GM11168 (cell line): ENCODE data around the gene DENND2A.
"Not testable (repeated sequence)": the region's sequence is repeated elsewhere in the genome, so short reads cannot be mapped to it uniquely, and the experiment has no call there.

Experiments
- in situ Hi-C: fragments of 300-500 bp; cut with MboI; formaldehyde crosslinking; loops from one replicate; pipeline ENCODE4 v1.12.0; 2022; ENCODE audit warnings: low sequenced_read_pairs; ENCODE audit not compliant: unreplicated experiment

The DENND2A gene

DNA sequence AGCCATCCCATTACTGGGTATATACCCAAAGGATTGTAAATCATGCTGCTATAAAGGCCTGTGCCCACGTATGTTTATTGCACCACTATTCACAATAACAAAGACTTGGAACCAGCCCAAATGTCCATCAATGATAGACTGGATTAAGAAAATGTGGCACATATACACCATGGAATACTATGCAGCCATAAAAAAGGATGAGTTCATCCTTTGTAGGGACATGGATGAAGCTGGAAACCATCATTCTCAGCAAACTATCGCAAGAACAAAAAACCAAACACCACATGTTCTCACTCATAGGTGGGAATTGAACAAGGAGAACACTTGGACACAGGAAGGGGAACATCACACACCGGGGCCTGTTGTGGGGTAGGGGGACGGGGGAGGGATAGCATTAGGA lies 111.2 kb downstream of the DENND2A start:
- in situ Hi-C loops, result not testable (repeated sequence)

DNA sequence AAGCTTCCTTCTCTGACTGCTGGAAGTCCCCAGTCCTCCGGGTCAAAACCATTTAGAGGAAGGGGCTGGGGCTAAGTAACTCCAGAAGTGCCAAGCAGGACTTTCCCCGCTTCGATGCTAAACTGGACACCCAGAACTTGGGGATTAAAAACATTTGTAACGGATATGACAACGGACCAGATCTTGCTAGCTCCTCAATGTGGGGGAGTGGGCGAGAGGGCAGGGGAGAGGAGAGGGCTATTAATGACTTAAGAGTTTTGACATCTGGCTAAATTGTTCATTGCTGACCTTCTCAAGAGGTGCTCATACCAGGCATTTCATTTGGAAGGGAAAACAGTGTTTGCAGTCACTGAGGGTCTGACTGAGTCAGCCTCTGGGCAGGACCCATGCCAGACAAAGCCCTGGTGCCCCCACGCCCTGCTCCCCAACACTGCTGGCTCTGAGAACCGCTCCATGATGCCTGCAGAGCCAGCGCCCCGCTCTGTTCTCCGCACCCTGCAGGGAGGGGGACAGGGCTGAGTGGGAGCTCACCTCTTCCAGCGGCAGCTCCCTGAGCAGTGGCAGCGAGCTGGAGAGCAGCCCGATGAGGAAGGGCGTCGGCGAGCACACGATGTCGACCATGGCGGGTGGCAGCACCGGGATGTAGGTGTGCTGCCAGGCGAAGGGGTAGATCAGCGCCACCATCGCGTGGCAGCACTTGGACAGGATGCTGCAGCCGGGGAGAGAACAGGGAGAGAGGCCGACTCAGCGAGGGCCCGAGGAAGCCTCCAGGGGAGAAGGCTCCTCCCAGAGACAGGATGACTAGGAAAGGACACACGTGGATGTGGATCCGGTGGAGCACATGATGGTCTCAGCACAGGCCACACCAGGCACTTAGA lies 113.6 kb downstream of the DENND2A start:
- in situ Hi-C loops, result no loop called here

DNA sequence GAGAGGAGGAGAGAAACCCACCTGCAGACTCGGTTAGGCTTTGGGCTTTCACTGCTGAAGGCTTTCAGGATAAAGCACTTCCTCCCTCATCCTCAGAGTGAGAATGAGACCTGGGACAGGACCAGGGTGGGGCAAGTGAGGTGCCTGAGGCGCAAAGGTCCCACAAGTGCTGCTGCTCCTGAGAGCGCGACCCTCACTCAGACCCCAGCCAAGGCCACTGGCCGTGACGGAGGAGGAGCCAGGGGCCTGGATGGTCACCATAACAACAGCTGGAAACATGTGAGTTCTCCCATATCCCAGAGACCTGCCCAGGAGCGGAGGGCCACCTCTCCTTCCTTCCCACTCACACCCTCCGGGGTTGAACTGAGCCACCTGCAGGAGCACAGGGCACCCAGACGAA lies 114.4 kb downstream of the DENND2A start:
- in situ Hi-C loops, result no loop called here

DNA sequence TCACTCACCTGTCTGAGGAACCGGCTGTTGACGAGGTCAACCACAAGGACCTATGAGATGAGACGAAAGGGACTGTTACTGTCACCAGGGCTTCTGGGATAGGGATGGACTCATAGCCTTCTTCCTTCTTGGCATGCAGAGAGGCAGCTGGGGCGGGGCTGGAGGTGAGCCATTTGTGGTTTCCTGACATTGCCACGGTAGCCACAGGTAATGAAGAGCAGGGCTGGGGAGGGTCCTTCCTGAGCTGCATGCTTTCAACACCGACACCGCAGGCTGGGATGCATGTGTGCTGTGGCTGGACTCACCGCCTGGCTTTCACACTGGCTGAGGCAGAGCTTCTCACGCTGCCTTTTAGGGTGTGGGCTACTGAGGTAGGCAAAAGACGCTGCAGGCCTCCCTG lies 114.9 kb downstream of the DENND2A start:
- in situ Hi-C loops, result no loop called here

DNA sequence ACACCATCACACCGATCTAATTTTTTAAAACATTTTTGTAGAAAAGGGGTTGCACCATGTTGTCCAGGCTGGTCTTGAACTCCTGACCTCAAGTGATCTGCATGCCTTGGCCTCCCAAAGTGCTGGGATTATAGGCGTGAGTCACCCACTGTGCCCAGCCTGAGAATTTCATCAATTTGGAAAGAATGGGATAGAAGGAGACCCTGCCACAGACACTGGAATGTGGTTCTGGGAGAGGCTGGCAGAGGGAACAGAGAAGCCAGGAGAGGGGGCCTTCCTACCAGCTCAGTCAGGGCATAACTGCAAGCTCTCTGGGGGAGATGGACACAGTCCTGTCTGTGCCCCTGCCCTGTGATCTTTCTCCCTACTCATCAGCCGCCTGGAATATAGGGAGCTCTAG lies 119.2 kb downstream of the DENND2A start:
- in situ Hi-C loops, result no loop called here

DNA sequence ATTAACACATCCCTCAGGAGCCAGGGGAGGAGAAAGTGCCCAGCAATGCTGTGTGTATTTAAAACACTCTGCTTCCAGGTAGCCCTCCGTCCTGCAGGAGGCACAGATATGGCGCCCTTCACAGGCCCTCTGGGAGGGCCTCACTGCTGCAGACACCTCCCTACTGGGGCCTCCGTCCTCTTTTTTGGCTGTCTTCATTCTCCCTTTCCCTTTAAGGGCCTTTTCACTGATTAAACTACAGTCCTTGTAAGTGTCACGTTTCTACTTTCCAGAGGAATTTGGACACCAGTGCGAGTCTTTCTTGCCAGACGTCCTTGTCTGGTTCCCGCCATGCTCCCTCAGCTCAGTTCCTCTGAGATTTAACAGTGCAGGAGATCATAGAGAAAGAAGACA lies 121.6 kb downstream of the DENND2A start:
- in situ Hi-C loops, result loop anchor here (10.0 kb wide), 1 partner anchor 136 kb away; no protein-coding TSS in a partner anchor

DNA sequence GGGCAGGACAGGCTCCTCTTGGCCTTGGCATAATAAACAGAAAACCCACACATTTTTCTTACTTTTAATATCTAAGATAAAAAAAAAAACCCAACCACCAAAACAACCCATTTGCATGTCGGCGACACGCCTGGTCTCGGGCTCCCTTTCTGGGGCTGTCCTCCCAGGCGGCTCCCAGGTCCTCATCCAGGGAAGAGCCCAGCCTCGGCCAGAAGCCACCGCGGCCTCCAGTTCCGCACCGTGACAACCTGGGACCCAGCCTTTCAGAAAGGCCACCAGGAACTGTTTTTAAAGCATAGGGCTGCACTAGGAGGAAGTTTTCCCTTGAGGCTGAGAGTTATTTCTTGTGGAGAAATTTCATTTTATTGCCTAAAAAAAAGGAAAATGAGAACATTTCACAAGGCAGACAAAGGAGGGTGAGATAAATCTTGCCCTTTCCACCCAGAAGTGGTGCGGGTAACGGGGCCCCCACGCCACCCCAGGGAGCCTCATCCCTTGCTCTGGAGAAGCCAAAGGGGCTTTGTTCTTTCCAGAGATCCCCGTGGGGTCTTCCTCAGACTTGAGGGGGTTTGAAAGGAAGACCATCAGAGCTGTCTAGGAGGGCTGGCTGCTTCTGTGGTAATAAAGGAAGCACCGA lies 122.1 kb downstream of the DENND2A start:
- in situ Hi-C loops, result loop anchor here (10.0 kb wide), 1 partner anchor 136 kb away; no protein-coding TSS in a partner anchor

DNA sequence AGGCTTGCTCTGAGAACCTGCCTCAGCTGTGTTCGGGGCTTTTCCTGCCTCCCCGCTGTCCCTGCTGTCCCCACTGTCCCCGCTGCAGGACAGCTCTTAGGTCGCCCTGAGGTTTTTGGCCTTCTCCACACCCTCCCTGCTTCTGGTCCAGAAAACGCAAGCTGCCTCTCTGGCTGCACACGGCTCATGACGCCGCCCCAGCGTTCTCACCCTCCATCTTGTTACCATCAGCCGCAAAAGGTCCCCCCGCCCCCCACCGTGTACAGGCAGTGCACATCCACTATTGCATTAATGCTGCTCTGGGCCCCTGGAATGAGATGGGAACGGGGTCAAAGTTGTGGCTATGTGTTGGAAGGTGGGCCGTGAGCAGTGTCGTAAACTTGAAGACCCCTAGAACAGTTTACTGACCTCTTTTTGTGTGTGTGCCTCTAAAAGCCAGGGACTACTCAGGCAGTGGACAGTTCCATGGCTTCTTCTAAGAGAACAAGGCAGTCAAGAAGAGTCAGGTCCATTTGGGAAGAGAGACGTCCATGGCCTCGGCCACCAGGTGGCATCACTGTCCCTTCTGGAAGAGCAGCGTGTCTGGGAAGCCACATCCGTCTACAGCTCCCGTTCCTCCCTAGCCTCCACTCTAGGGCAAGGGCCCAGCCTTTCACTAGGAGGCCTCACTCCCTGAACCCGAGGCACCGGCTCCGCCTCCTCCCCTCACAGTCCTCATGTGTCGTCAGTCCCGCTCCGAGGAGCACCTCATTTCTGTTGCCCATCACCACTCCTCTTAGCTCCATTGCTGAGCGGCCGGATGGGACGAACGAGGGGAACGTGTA lies 122.9 kb downstream of the DENND2A start:
- in situ Hi-C loops, result loop anchor here (10.0 kb wide), 1 partner anchor 137 kb away; no protein-coding TSS in a partner anchor

DNA sequence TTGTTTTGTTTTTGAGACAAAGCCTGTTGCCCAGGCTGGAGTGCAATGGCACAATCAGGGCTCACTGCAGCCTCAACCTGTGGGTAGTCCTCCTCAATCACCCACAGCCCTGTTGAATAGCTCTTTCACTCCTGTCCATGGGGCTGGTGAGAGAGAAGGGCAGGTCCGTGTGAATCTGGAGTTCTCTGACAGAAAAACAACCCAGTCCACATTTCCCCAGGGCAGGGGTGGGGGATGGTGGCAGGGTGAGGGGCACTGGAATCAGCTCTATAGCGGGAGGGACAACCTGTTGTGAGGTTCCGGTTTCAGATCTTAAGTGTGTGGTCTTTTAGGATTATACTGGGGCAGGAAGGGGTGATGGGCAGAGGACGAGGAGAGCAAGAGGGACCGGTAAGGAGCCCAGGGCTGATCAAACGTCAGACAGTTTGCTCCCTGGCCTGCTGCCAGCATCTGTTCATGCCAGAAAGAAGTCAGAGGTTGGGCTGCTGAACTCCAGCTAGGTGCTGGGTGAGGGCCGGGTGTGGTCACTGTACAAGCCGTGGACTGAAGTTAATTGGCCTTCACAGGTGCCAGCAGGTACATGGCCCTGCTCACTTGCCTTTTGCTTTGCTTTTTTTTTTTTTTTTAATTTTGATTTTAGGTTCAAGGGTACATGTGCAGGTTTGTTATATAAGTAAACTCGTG lies 128.2 kb downstream of the DENND2A start:
- in situ Hi-C loops, result loop anchor here (10.0 kb wide), 1 partner anchor 142 kb away; no protein-coding TSS in a partner anchor

DNA sequence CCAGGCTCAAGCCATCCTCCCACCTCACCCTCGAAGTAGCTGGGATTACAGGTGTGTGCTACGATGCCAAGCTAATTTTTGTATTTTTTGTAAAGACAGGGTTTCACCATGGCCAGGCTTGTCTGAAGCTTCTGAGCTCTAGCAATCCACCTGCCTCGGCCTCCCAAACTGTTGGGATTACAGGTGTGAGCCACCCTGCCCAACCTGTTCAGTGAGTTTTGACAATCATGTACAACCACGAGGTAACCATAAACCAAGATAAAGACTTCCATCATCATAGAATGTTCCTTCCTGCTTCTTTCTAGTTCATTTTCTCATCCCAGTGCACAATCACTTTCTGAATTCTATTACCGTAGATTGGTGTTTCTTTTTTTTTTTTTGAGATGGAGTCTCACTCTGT lies 130.8 kb downstream of the DENND2A start:
- in situ Hi-C loops, result loop anchor here (10.0 kb wide), 1 partner anchor 145 kb away; no protein-coding TSS in a partner anchor

DNA sequence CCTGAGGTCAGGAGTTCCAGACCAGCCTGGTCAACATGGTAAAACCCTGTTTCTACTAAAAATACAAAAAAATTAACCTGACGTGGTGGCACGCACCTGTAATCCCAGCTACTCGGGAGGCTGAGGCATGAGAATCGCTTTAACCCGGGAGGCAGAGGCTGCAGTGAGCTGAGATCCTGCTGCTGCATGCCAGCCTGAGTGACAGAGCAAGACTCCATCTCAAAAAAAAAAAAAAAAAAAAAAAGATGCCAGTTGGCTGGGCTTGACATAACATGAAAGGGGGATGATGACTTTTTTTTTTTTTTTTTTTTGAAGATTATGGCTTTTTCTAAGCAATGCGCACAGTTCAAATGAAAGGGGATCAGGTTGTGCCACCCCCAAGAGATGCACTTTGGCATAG lies 133.1 kb downstream of the DENND2A start:
- in situ Hi-C loops, result not testable (repeated sequence)

DNA sequence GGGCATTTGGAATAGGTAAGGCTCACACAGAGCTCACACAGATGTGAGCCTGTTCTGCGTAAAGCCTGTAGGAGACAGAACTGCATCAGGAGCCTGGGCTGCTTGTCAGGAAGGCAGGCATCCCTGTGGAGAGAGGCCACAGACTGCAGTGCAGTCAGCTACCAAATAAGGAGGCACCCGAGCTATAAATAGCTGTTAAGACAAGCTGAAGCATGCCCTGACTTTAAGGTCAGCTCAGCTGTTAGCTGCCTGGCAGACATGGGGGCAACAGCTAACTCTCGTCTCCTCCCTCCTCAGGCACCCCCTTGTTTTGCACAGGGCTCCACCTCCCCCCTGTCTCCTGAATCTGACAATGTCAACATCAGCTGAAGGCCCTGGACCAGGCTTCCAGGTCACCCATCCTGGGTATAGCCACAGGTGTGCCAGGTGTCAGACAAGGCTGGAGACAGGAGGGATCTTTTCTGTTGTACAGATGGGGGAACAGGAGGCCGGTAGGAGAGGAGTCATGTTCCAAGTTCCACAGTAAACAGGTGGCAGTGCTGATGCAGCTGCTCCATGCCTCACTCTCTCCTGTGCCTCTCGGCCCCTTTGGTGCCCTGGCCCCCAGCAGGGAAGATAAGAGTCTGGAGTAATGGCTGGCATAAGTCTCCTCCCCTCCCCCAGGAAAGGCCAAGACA lies 133.7 kb downstream of the DENND2A start:
- in situ Hi-C loops, result no loop called here

DNA sequence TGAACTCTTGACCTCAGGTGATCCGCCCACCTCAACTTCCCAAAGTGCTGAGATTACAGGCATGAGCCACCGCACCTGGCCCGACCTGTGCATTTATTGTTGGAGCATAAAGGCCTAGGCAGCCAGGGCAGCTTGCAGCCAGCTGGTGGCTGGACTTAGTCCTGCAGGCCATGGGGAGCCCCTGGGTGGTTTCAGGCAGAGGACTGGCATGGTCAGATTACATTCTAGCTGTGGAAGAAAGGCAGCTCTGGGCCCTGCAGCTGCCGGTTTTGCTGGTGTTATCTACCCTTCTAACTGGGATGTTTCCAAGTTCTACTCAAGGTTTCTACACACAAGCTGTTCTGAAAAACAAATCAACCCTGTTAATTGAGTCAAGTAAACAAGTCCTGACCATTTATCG lies 138.6 kb downstream of the DENND2A start:
- in situ Hi-C loops, result no loop called here

DNA sequence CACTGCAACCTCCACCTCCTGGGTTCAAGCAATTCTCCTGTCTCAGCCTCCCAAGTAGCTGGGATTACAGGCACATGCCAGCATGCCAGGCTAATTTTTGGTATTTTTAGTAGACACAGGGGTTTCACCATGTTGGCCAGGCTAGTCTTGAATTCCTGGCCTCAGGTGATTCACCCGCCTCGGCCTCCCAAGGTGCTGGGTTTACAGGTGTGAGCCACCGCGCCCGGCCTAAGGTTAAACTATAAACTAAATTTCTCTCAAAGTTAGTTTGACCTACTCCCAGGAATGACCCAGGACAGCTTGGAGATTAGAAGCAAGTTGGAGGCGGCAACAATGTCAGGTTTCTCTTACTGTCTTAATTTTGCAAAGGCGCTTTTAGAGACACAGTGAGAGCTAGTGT lies 142.8 kb downstream of the DENND2A start:
- in situ Hi-C loops, result not testable (repeated sequence)

DNA sequence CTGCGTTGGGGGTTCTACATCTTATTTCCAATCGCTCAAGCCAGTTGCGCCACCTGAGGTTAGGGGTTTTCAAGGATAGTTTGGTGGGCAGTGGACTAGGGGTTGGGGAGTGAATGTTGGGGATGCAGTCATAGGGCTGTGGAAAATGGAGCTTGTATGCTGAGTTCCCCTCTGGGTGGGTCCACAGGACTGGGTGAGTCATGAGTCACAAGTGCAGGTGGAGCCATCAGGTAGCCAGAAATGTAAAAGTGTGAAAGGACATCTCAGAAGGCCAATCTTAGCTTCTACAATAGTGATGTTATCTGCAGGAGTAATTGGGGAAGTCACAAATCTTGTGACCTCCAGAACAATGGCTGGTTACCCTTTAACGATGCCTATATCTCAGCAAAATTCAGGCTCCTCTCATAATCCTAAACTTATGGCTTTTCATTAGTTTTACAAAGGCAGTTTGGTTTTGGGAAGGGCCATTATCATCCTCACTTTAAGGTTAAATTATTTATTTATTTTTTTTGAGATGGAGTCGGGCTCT lies 143.3 kb downstream of the DENND2A start:
- in situ Hi-C loops, result no loop called here

DNA sequence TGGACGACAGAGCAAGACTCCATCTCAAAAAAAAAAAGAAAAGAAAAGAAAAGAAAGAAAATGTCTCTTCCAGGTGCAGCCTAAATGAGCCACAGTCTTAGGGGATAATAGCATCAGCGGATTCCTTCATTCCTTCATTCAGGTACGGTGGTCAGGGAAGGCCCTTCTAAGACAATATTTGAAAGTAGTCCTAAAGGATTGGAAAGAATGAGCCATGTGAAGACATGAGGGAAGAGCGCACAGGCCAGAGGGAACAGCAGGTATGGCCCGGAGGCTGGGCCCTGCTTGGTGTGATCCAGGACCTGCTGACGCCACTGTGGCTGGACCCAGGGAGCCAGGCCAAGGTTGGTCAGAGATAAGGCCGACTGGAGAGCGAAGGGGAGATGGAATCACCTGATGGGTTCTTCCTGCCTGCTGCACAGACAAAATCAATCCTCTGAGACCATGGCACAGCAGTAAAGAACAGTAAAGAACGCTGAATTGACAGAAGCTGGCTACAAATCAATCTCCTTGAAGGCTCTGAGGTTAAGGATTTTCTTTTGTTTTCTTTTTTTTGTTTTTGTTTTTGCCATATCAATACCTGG lies 145.0 kb downstream of the DENND2A start:
- in situ Hi-C loops, result no loop called here

DNA sequence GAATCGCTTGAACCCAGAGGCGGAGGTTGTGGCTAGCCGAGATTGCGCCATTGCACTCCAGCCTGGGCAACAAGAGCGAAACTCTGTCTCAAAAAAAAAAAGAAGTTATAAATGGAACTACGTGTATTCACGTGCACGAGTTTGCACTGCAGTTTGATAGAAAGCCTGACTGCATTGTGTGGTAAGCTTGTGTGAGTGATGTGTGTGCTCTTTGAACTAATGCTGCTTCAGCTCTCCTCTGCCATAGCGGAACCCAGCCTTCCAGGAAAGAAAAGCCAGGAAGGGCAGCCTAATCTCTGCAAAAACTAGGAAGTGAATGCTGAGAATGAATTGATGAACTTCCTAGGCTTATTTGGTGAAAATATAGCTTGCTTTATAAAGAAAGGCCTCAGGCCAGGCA lies 145.7 kb downstream of the DENND2A start:
- in situ Hi-C loops, result no loop called here

DNA sequence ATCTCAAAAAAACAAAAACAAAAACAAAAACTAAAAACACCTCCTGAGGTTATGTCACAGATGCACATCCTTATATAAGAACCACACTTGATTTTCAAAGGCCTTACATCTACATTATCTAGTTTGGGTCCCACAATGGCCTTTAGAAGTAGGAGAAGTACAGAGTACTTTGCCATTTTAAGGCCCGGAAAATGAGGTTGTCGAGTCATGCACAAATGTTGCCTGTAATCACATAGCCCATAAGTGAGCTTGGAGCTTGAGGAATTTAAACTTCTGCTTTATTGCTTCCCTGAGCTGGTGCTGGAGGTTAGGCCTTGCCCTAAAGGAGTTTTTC lies 151.6 kb downstream of the DENND2A start:
- in situ Hi-C loops, result no loop called here
